DND-41 (cell line): Measurements from ENCODE around the gene JMJD1C.

Experiments
- CTCF ChIP-seq: IDR thresholded peaks from 2 replicates; pipeline ENCODE4 v1.5.1; 2012; ENCODE audit warnings: borderline replicate concordance, low read length, moderate library complexity, mild to moderate bottlenecking; ENCODE audit not compliant: poor library complexity, severe bottlenecking; ENCODE audit errors: extremely low read depth
- EZH2 ChIP-seq: IDR thresholded peaks from 3 replicates; pipeline ENCODE4 v1.6.1; 2012; ENCODE audit warnings: borderline replicate concordance, low read depth, mild to moderate bottlenecking, moderate library complexity, low read length, inconsistent platforms; ENCODE audit not compliant: severe bottlenecking

GRCh38 chr10:63348245-63348850 lies 117.4 kb downstream of the JMJD1C start:
- no peak for TF ChIP-seq CTCF
- no peak for TF ChIP-seq EZH2
